Activated CD8-positive, alpha-beta memory T cell treated with anti-CD3 and anti-CD28 coated beads for 4 hours (primary cell): ENCODE results near the gene USP38.
"Not testable (repeated sequence)": the region's sequence is repeated elsewhere in the genome, so short reads cannot be mapped to it uniquely, and the experiment has no call there.

Experiments
- DNase-seq, 2 donors: peaks; one replicate each; pipeline ENCODE4 v3.0.0-alpha.2; 2020; ENCODE audit warnings: low read depth in 2 of 2

The USP38 gene

DNA sequence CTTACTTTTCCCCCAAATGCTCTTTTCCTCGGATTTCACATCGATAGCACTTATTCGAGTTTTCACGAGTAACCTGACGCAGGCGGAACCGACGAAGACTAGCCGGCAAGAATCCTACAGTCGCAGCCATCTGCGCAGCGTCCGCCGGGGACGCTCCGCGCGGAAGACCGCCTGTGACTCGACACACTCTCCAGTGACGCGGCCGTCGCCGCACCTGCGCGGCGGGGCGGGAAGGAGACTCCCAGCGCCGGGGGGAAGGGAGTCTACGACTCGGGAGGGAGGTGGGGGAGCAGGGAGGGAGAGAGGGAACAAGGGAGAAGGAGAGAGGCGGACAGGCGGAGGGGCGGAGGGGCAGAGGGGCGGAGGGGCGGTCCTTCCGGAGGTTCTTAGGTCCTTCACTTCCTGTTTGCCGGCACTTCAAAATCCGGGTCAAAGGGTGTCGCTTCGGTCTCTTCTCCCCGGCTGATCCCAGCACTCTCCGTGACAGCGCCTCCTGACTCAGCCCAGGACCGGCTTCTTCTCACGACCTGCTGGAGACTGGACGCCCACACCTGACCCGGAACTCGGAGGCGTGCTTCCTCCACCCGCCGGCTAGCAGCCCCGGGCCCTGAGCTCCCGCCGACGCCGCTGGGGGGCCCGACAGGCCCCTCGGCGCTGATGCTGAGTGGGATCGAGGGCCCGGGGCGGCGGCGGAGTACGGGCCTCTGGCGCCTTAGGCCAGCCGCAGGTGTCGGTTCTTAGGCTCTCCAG lies at the start of gene USP38:
USP38 (plus strand) TSS at position 415 of the 750 bp plus-strand sequence. CDS start 534 bp downstream, outside the sequence.
- DNase-seq: peak; percentile 79 to 90

GRCh38 chr4:143135358-143135757 lies 49.4 kb upstream of the USP38 start:
- DNase-seq: no peak

DNA sequence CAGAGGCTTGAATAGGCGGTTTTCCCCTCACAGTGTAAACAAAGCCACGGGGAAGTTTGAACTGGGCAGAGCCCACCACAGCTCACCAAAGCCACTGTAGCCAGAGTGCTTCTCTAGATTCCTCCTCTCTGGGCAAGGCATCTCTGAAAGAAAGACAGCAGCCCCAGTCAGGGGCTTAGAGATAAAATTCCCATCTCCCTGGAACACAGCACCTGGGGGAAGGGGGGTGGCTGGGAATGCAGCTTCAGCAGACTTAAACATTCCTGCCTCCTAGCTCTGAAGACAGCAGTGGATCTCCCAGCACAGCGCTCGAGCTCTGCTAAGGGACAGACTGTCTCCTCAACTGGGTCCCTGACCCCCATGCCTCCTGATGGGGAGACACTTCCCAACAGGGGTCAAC lies 44.0 kb upstream of the USP38 start:
- no peak for DNase-seq

DNA sequence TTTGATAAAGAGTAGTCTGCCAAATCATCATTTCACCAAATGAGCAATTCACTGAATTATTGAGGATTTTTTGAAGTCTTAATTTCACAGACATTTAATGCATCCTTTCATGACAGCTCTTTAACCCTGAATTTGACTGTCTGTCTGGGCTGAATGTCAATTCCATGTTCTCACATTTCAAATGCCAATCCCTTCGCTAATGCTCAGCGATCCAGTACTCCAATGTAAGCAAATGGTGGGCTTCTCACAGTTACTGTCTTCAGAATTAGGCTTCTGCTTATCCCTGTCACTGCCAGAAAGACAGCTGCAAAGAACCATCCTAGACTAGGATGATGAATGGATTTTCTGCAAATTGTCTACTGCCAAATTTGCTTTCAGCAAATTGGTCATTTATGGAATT lies 36.2 kb upstream of the USP38 start:
- DNase-seq: no peak

GRCh38 chr4:143156853-143157252 lies 27.9 kb upstream of the USP38 start:
- no peak for DNase-seq

DNA sequence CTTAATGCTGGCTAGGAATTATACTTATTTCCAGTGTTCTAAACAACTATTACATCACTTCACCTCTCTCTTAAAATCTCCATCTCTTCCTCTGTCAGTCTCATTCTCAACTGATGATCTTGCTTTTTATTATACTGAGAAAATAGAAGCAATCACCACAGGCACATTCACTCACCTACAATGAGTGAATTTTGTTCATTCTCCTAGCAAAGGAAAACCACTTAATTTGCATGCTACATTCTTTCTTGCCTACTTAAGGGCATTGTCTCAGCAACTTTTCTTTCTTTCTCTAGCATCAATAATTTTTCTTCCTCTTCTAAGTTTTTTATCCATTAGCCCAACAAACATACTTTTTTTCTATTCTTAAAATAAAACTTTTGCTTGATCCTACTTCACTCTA lies 21.1 kb upstream of the USP38 start:
- no peak for DNase-seq

- DNase-seq: not testable (repeated sequence)
Observed at GRCh38 chr4:143166722-143167121, 18.0 kb upstream of the USP38 start.

- DNase-seq: no peak
Observed at GRCh38 chr4:143178923-143179322, 5.8 kb upstream of the USP38 start.

GRCh38 chr4:143183513-143184216 lies 1.1 kb upstream of the USP38 start:
- no peak for DNase-seq

DNA sequence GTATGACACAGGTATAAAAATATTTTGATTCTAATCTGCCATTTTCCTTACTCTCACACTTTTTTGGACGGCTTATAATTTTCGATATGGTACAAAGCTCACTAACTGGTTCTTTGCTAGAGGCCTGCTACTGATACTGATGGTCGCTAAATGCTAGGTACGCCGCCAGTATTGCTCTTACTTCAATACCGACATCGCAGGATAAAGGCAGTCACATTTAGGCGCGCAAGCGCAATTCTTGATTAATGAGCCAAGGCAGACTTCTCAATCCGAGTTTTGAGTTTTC lies 557 bp upstream of the USP38 start:
- DNase-seq: peak in 1 of 2 donors; percentile 9

DNA sequence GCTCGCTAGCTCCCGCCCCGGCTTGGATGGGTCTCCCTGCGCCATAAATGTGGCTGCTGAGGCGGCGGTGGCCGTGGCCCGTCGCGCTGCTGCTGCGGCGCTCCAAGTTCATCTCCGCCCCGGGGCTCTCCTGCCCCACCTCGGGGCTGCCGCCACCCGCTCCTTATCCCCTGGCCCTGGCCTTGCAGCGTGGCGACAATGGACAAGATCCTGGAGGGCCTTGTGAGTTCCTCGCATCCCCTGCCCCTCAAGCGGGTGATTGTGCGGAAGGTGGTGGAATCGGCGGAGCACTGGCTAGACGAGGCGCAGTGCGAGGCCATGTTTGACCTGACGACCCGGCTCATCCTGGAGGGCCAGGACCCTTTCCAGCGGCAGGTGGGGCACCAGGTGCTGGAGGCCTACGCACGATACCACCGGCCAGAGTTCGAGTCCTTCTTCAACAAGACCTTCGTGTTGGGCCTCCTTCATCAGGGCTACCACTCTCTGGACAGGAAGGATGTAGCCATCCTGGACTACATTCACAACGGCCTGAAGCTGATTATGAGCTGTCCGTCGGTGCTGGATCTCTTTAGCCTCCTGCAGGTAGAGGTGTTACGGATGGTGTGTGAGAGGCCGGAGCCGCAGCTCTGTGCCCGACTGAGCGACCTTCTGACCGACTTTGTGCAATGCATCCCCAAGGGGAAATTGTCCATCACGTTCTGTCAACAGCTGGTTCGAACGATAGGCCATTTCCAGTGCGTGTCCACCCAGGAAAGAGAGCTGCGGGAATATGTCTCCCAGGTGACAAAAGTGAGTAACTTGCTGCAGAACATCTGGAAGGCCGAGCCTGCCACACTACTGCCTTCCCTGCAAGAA lies 763 bp downstream of the USP38 start:
- peak in 1 of 2 donors; percentile 1 for DNase-seq

DNA sequence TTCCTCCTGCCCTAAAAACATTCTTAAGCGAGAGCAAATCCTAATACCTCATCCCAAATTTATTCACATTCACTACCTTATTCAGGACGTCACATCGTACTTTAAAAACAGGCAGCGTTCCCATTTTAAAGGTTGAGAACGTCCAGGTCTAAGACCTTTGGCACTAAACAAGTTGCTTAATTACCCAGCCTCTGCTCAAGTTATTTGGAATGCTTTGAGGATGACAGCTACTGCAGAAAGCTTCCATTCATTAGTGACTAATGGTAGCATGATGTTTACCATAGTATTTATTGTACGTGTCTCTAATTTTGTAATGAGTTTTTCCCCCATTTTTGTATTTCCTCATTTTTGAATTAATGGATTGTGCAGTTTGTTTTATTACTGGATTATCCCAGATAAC lies 1.5 kb downstream of the USP38 start:
- no peak for DNase-seq

DNA sequence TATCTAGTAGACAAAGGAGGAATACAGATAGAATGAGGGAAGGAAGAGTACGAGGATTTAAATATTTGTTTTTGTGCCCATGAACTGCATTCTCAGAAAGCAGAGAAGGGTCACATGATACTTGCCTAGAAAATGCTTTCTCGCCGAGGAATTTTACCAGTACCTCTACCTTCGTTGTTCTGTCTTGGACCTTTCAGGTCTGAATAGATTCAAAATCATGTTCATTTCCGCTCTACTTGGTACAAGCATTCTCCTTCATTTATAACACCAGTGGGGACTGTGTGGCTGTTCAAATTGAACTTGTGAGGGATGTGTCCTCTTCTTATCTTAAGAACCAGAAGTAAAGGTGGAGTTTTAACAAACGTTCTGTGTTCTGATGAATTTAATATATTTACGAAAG lies 1.9 kb downstream of the USP38 start:
- DNase-seq: no peak

DNA sequence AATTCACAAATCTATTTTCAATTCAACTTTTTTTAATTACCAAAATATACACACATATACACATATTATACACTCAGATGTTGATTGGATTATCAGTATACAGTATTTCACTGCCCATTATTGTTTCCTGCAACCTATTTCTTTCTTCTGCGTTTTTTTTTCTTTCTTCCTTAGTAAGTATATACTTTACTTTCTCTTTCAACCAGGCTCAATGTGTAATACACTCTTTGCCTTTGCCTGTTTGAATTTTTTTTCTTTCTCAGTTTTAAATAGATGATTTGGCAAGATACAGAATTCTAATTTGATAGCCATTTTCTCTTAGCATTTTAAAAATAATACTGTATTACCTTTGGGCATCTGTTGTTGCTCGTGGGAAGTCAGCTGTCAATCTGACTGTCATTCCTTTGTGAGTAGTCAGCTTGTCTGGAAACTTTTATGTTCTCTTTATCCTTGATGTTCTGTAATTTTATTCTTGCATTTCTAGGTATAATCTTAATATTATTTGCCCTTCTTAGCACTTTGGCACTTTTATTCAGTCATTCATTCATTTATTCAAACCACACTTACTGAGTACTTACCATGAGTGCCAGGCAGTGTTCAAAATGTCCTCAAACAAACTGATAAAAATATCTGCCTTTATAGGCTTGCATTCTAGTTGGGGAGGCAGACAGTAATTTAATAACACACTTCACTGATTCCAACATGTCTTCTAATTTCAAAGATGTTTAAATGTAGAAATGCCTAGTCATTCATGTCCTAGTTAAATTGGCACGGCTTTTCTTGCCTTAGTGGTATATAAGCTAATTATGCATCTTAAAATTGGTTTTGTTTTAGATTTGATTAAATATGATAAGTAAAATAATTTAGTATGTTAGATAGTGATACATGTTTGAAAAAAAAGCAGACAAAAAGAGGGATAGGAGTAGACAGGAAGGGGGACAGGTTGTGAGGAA lies 3.7 kb downstream of the USP38 start:
- DNase-seq: no peak

DNA sequence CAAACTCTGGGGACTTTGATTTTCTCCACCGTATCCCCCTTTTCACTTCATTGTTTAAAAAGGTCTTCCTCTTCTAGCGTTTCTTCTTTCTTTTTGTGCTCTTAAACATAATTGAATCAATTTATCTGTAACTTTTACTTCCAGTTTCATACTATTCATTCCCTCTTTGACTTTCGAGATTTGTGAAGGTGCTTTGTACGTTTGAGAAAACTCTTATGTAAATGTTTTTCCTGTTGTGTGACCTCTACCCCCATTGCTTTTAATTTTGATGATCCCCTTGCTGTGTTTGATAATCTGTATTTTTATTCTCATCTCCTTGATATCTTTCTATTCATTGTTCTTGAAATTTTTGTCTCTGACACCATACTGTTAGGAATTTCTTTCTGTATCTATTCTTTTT lies 4.8 kb downstream of the USP38 start:
- no peak for DNase-seq

- DNase-seq: no peak
Observed at GRCh38 chr4:143195581-143195980, 10.9 kb downstream of the USP38 start.

GRCh38 chr4:143196323-143196722 lies 11.6 kb downstream of the USP38 start:
- no peak for DNase-seq

- no peak for DNase-seq
Observed at GRCh38 chr4:143199503-143199902, 14.8 kb downstream of the USP38 start.

DNA sequence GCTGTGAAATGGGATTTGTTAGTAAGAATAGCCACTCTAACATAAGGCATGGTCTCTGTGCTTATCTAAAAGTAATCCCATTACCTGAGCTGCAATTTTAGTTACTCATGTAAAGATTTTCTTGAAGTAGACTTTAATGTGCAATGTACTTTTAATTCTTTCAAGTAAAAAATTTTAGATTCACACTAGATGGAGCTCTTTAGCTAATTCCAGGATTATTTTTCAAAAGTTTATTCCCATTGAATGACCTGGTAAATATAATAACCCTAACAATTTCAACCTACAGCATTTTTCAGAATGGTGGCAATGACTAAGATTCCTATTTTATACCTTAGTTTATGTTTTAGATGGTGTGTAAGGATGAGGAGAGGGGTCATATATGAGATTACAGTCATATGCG lies 18.1 kb downstream of the USP38 start:
- DNase-seq: no peak

DNA sequence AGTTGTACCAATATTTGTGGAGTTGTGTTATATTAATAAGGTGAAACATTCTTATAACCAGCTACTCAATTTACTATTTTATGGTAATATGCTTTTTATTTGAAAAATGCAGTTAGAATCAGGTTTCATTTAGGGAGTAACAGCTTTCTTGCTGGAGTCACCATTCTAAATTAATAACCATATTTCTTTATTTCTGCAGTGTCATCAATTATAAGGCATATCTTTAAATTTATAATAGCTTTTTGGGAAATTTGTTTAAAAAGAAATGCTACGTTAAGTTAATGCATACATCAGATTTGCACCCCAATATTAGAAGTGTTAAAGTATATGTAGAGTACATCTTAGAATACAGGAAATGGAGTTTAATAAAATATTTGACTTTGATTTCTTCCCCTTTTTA lies 18.9 kb downstream of the USP38 start:
- no peak for DNase-seq

GRCh38 chr4:143207555-143207954 lies 22.8 kb downstream of the USP38 start:
- no peak for DNase-seq

DNA sequence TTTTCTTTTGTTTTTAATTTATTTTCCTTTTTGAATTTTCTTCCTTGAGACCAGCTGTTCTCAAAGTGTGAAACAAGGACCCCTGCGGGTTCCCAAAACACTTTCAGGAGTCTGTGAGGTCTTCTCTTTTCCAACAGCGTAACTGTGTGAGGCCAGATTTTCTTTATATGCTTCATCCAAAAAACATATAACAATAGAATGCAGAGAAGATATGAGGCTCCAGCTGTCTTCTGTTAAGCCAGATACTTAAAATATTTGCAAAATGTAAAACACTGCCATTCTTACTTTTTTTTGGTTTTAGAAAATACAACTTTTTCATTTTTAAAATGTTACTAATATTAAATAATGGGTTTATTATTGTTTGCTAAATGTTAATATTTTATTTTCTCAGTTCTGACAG lies 27.8 kb downstream of the USP38 start:
- no peak for DNase-seq
